SK-N-MC (cell line): ENCODE results near the gene CDH4.

Experiments
- EZH2 ChIP-seq: fragments of 200-600 bp; sonication (generic); IDR thresholded peaks from one replicate; pipeline ENCODE4 v1.6.1; 2017; ENCODE audit warnings: antibody characterized with exemption
- POLR2AphosphoS5 ChIP-seq: IDR thresholded peaks from 2 replicates; pipeline ENCODE4 v1.6.1; 2012; ENCODE audit warnings: mild to moderate bottlenecking, low read depth, low read length, borderline replicate concordance

DNA sequence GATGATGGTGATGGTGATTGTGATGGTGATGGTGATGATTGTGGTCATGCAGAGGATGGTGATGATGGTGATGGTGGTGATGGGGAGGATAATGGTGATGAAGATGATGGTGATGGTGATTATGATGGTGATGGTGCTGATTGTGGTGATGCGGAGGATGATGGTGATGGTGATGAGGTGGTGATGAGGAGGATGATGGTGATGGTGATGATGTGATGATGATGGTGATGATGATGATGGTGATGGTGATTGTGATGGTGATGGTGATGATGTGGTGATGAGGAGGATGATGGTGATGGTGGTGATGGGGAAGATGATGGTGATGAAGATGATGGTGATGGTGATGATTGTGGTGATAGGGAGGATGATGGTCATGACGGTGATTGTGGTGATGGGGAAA, 333.7 kb downstream of the CDH4 start:
- TF ChIP-seq POLR2AphosphoS5 (no peak), EZH2 (no peak)
